HUES64 (cell line): ENCODE measurements around the gene VAMP1.
"Not testable (repeated sequence)": the region's sequence is repeated elsewhere in the genome, so short reads cannot be mapped to it uniquely, and the experiment has no call there.

Experiments used
- H3K27ac ChIP-seq: 2 replicates; pipeline ENCODE4 v1.7.0; 2013; ENCODE audit warnings: low read depth, low read length, inconsistent platforms
- H3K27me3 ChIP-seq: 2 replicates; pipeline ENCODE4 v1.6.1; 2013; ENCODE audit warnings: mild to moderate bottlenecking, low read length; ENCODE audit not compliant: insufficient read depth
- H3K36me3 ChIP-seq: 2 replicates; pipeline ENCODE4 v1.6.1; 2013; ENCODE audit warnings: mild to moderate bottlenecking, low read length; ENCODE audit not compliant: insufficient read depth
- H3K4me1 ChIP-seq: 2 replicates; pipeline ENCODE4 v1.6.1; 2013; ENCODE audit warnings: mild to moderate bottlenecking, low read length, moderate library complexity; ENCODE audit not compliant: insufficient read depth
- H3K4me3 ChIP-seq: 2 replicates; pipeline ENCODE4 v1.5.1; 2013; ENCODE audit warnings: mild to moderate bottlenecking, low read length, moderate library complexity
- H3K9ac ChIP-seq: 2 replicates; pipeline ENCODE4 v1.6.1; 2013; ENCODE audit warnings: mild to moderate bottlenecking, low read depth, low read length
- H3K9me3 ChIP-seq: 2 replicates; pipeline ENCODE4 v1.6.1; 2013; ENCODE audit warnings: low read depth, low read length; ENCODE audit not compliant: insufficient read depth
- WGBS: fragments of 150-250, 120-280 bp; methylation state at CpG from one replicate; pipeline ENCODE4 v1.1.7; 2013; ENCODE audit warnings: missing lambda C conversion rate; 5-methylcytosine and 5-hydroxymethylcytosine counted together

Gene VAMP1

GRCh38 chr12:6469092-6469491, 1.4 kb downstream of the VAMP1 start:
- Histone ChIP-seq H3K36me3 (peaks cover 17% of the 10 kb centered on the region), H3K4me1 (peaks cover 5% of the 10 kb centered on the region; the same call in 1 of the 2 replicates), H3K27me3 (no peaks in the 10 kb centered on the region), H3K4me3 (0 out of 2 replicates have a peak overlapping the region, but pooled peaks have one; percentile 75), H3K9ac (no peak overlapping the region), H3K9me3 (no peaks in the 10 kb centered on the region), H3K27ac (no peak overlapping the region)
- 95% methylated on average over 5 of the region's 6 CpGs for WGBS

- H3K36me3 ChIP-seq: peaks cover 26% of the 10 kb centered on the region
- no peak overlapping the region for H3K4me3 ChIP-seq
- H3K27ac ChIP-seq: no peak overlapping the region
- no peaks in the 10 kb centered on the region for H3K9me3 ChIP-seq
- no peaks in the 10 kb centered on the region for H3K27me3 ChIP-seq
- no peak overlapping the region for H3K9ac ChIP-seq
- H3K4me1 ChIP-seq: peaks cover 5% of the 10 kb centered on the region; the same call in 1 of the 2 replicates
Measured at GRCh38 chr12:6468283-6468575, 2.2 kb downstream of the VAMP1 start.

- H3K27me3 ChIP-seq, H3K27ac ChIP-seq, H3K4me3 ChIP-seq, H3K9ac ChIP-seq, H3K4me1 ChIP-seq, H3K9me3 ChIP-seq: not testable (repeated sequence)
- peaks cover 31% of the 10 kb centered on the region for H3K36me3 ChIP-seq
- WGBS: 94% methylated on average over 9 of the region's 9 CpGs
Measured at GRCh38 chr12:6467571-6468282, 2.8 kb downstream of the VAMP1 start.

- H3K36me3 ChIP-seq: peaks cover 40% of the 10 kb centered on the region
- 80% methylated on average over 4 of the region's 4 CpGs for WGBS
- not testable (repeated sequence) for H3K27ac ChIP-seq, H3K4me3 ChIP-seq, H3K9me3 ChIP-seq, H3K27me3 ChIP-seq, H3K9ac ChIP-seq, H3K4me1 ChIP-seq
Measured at GRCh38 chr12:6466751-6467150, 3.7 kb downstream of the VAMP1 start.

- no peaks in the 10 kb centered on the region for H3K9me3 ChIP-seq
- H3K27ac ChIP-seq: no peak overlapping the region
- WGBS: 94% methylated on average over 5 of the region's 5 CpGs
- no peak overlapping the region for H3K9ac ChIP-seq
- H3K27me3 ChIP-seq: no peaks in the 10 kb centered on the region
- peaks cover 46% of the 10 kb centered on the region for H3K36me3 ChIP-seq
- H3K4me1 ChIP-seq: peaks cover 5% of the 10 kb centered on the region; the same call in 1 of the 2 replicates
- no peak overlapping the region for H3K4me3 ChIP-seq
Measured at GRCh38 chr12:6466184-6466573, 4.3 kb downstream of the VAMP1 start.

- peaks cover 52% of the 10 kb centered on the region for H3K36me3 ChIP-seq
- H3K4me3 ChIP-seq: no peak overlapping the region
- WGBS: 66% methylated on average over 6 of the region's 6 CpGs
- no peaks in the 10 kb centered on the region for H3K27me3 ChIP-seq
- H3K27ac ChIP-seq: no peak overlapping the region
- H3K9me3 ChIP-seq: no peaks in the 10 kb centered on the region
- H3K9ac ChIP-seq: no peak overlapping the region
- peaks cover 5% of the 10 kb centered on the region; the same call in 1 of the 2 replicates for H3K4me1 ChIP-seq
Measured at GRCh38 chr12:6465467-6466183, 4.9 kb downstream of the VAMP1 start.

- H3K9me3 ChIP-seq: no peaks in the 10 kb centered on the region
- 92% methylated on average over 8 of the region's 8 CpGs for WGBS
- H3K27me3 ChIP-seq: no peaks in the 10 kb centered on the region
- no peak overlapping the region for H3K9ac ChIP-seq
- no peak overlapping the region for H3K4me3 ChIP-seq
- H3K36me3 ChIP-seq: peaks cover 55% of the 10 kb centered on the region
- H3K4me1 ChIP-seq: peaks cover 1% of the 10 kb centered on the region; the same call in 1 of the 2 replicates
- H3K27ac ChIP-seq: no peak overlapping the region
Measured at GRCh38 chr12:6464531-6464930, 5.9 kb downstream of the VAMP1 start.

- H3K9me3 ChIP-seq: no peaks in the 10 kb centered on the region
- peaks cover 55% of the 10 kb centered on the region for H3K36me3 ChIP-seq
- no peaks in the 10 kb centered on the region for H3K4me1 ChIP-seq
- no peak overlapping the region for H3K27ac ChIP-seq
- WGBS: 94% methylated on average over 6 of the region's 6 CpGs
- H3K4me3 ChIP-seq: no peak overlapping the region
- no peaks in the 10 kb centered on the region for H3K27me3 ChIP-seq
- no peak overlapping the region for H3K9ac ChIP-seq
Measured at GRCh38 chr12:6463858-6464257, 6.6 kb downstream of the VAMP1 start.

GRCh38 chr12:6463216-6463615, 7.3 kb downstream of the VAMP1 start:
- no peak overlapping the region for H3K9ac ChIP-seq
- H3K27me3 ChIP-seq: no peaks in the 10 kb centered on the region
- WGBS: 96% methylated on average over 7 of the region's 7 CpGs
- H3K4me3 ChIP-seq: no peak overlapping the region
- peaks cover 55% of the 10 kb centered on the region for H3K36me3 ChIP-seq
- no peak overlapping the region for H3K27ac ChIP-seq
- no peaks in the 10 kb centered on the region for H3K4me1 ChIP-seq
- H3K9me3 ChIP-seq: no peaks in the 10 kb centered on the region

GRCh38 chr12:6462234-6462995, 8.1 kb downstream of the VAMP1 start:
- Histone ChIP-seq H3K27ac (no peak overlapping the region), H3K36me3 (peaks cover 52% of the 10 kb centered on the region), H3K27me3 (no peaks in the 10 kb centered on the region), H3K9ac (no peak overlapping the region), H3K4me1 (no peaks in the 10 kb centered on the region), H3K4me3 (no peak overlapping the region), H3K9me3 (no peaks in the 10 kb centered on the region)
- WGBS: 93% methylated on average over 14 of the region's 14 CpGs
